Loucy (cell line): ENCODE measurements around the gene MYO1D.

ENCODE experiments used
- CTCF ChIP-seq: fragments of 200-600 bp; sonication (generic); conservative IDR thresholded peaks from 2 replicates; pipeline ENCODE4 v1.5.1; 2014; ENCODE audit warnings: mild to moderate bottlenecking, antibody characterized with exemption, low read length
- EZH2phosphoT487 ChIP-seq: fragments of 200-600 bp; IDR thresholded peaks from 2 replicates; pipeline ENCODE4 v1.6.1; 2018; ENCODE audit warnings: antibody characterized with exemption, mild to moderate bottlenecking, moderate library complexity, borderline replicate concordance

GRCh38 chr17:32880671-32881453, 3.9 kb upstream of the MYO1D start:
- TF ChIP-seq CTCF (no peak), EZH2phosphoT487 (no peak)
